Naive thymus-derived CD8-positive, alpha-beta T cell (primary cell): ENCODE results near the gene RUNX2. TPM values are rescaled to one million over a fixed set of nuclear protein-coding genes. Genes with fewer than 3 reads are reported as not detected.

Experiments used
- ATAC-seq, 2 donors: fragments of 150-1000 bp; cut with Tn5 transposase in 1 of 2; sonication (Bioruptor Pico), chemical (Tn5 transposase) in 1 of 2; 1 replicate in 1 of 2; 2 replicates in 1 of 2; pipeline ENCODE4 v1.10.0; 2021; ENCODE audit warnings: mild to moderate bottlenecking in 2 of 2, moderate library complexity in 2 of 2
- POLR2A ChIA-PET: fragments of 350-600 bp; sonication (Branson Sonifier 250); formaldehyde crosslinking; loops from one replicate; lab custom pipeline; 2021; ENCODE audit warnings: antibody characterized with exemption; lab: Charles Lee
- DNase-seq, 10 donors: peaks; one replicate each; pipeline versions ENCODE4 v3.0.0 to v3.0.0-alpha.2; 2020 to 2022
- H3K27ac Mint-ChIP-seq, 10 donors: one replicate each; pipeline ENCODE4 v1.8.0; 2020 to 2022; ENCODE audit warnings: mild to moderate bottlenecking in 10 of 10, mixed read lengths in 10 of 10, moderate library complexity in 4 of 10, inconsistent platforms in 1 of 10
- H3K27me3 Mint-ChIP-seq, 5 donors: one replicate each; pipeline ENCODE4 v1.8.0; 2021 to 2022; ENCODE audit warnings: mixed read lengths in 5 of 5
- H3K36me3 Mint-ChIP-seq, 3 donors: one replicate each; pipeline ENCODE4 v1.8.0; 2020 to 2022; ENCODE audit warnings: mixed read lengths in 3 of 3, mild to moderate bottlenecking in 2 of 3, inconsistent platforms in 1 of 3
- H3K4me1 Mint-ChIP-seq, 4 donors: one replicate each; pipeline ENCODE4 v1.8.0; 2021 to 2022; ENCODE audit warnings: mixed read lengths in 4 of 4
- H3K4me3 Mint-ChIP-seq, 10 donors: one replicate each; pipeline ENCODE4 v1.8.0; 2020 to 2022; ENCODE audit warnings: mild to moderate bottlenecking in 10 of 10, mixed read lengths in 10 of 10, moderate library complexity in 6 of 10, inconsistent platforms in 1 of 10
- H3K9me3 Mint-ChIP-seq, 9 donors: one replicate each; pipeline ENCODE4 v1.8.0; 2020 to 2022; ENCODE audit warnings: mixed read lengths in 9 of 9, mild to moderate bottlenecking in 3 of 9, inconsistent platforms in 1 of 9, moderate library complexity in 1 of 9
- polyA plus RNA-seq, 3 donors: library from polyadenylated mRNA; unstranded; fragments of 300-500 nt; fragmentation: Illumina TruSeq; gene quantifications; one replicate each; pipeline ENCODE4 v1.2.3, GENCODE V29; 2021
- total RNA-seq, 8 experiments: library from RNA in 2 of 8; stranded (reverse) in 2 of 8; gene quantifications; one replicate each; pipeline ENCODE4 v1.2.3 and lab custom pipeline; 2021 to 2026

The RUNX2 gene
- total and polyA plus RNA-seq, 5 experiments from 2014 or later: 31.3 to 44.3 (median 36.7) TPM

DNA sequence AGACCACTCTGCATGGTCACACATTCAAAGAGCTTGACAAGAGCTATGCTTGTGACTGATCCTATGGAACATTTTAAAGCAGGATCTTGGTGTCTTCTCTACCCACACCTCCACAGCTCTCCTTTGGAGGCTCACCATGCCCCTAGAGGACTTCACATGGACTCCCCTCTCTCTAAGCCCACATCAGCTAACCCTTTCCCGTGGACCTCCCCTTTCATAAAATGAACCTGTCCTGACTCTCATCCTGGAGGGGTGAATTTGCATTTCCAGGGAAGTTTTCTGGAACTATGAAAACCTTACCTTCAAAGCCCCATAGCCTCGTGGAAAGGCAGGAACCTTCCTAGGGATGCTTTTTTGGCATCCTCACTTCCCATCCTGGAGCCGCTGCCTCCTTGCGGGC, 234.0 kb downstream of the RUNX2 start:
- Mint-ChIP-seq H3K9me3 (no peaks in the 10 kb centered on the region), H3K27ac (no peak overlapping the region), H3K27me3 (no peaks in the 10 kb centered on the region), H3K4me1 (peaks cover 0 to 6% (median 3%) of the 10 kb centered on the region in 4 donors), H3K36me3 (peaks cover 0 to 2% (median 0%) of the 10 kb centered on the region in 3 donors), H3K4me3 (no peak overlapping the region)
- POLR2A ChIA-PET: interaction anchor here (0.6 to 1.7 kb wide), 2 partner anchors 25 to 30 kb away, joined by 4 to 7 read pairs; no protein-coding TSS in a partner anchor
- no peak for ATAC-seq
- no peak for DNase-seq

DNA sequence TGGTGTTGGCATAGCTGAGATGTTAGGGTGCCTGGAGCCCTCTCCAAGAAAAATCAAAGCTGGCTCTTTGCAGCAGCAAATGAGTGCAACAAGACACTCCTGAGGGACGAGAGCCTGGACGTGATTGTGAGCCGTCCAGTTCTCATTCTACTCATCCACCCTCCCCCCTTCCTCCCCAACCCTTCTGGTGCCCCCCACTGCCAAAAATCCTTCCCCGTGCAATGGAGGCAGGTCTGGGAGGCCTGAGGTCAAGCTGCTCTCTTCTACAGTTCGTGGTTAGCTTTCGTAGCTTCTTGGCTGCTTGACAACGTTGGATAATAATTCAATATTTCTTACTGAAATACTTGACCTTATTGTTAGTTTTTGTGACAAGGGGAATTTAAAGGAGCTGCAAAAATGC, 234.9 kb downstream of the RUNX2 start:
- H3K36me3 Mint-ChIP-seq: peaks cover 0 to 2% (median 0%) of the 10 kb centered on the region in 3 donors
- peaks cover 0 to 6% (median 3%) of the 10 kb centered on the region in 4 donors for H3K4me1 Mint-ChIP-seq
- no peak overlapping the region for H3K4me3 Mint-ChIP-seq
- POLR2A ChIA-PET: interaction anchor here (0.6 to 1.7 kb wide), 2 partner anchors 24 to 31 kb away, joined by 4 to 7 read pairs; no protein-coding TSS in a partner anchor
- H3K9me3 Mint-ChIP-seq: no peaks in the 10 kb centered on the region
- DNase-seq: no peak
- no peak overlapping the region for H3K27ac Mint-ChIP-seq
- no peaks in the 10 kb centered on the region for H3K27me3 Mint-ChIP-seq
- ATAC-seq: no peak

DNA sequence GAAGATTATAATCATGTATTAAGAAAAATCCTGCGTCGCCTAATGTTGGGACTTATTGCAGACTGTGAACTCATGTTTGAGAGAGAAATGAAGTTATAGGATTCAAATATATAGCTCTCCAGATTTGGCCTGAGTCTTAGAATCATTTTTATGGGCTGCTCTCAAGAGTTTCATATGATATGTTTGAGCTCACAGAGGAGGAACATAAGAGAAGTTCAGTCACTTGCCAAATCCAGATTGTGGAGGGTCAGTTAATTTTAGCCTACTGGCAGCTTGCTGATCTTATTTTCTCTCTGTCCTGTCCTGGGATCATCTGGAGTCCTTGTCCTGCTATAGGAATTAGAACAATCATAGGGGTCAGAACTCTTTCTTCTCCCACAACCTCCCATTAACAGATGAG, 235.7 kb downstream of the RUNX2 start:
- Mint-ChIP-seq H3K27ac (no peak overlapping the region), H3K27me3 (no peaks in the 10 kb centered on the region)

DNA sequence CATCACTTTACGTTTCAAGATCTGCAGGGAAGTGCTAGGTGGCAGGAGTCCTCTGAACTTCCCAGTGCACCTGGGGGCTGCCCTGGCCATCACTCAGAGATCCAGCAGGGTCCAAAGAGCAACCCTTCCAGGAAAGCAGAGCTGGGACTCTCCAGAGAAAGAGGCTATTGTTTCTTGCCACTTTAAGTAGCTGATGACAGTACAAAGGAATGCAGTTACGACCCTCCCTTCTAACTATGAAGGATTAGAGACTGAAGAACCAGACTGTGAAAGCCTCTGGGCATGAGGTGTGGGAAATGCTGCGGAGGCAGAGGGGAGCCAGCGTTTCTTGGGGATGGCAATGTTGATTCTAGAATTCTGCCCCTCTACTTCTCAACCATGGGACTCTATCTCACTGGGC, 238.8 kb downstream of the RUNX2 start:
- H3K36me3 Mint-ChIP-seq: no peaks in the 10 kb centered on the region
- POLR2A ChIA-PET: no interaction called here
- no peak overlapping the region for H3K4me3 Mint-ChIP-seq

More for the DNA sequence above, 235.7 kb downstream of the RUNX2 start:
- POLR2A ChIA-PET: no interaction called here
- Mint-ChIP-seq H3K4me1 (peaks cover 0 to 6% (median 5%) of the 10 kb centered on the region in 4 donors), H3K36me3 (peaks cover 0 to 2% (median 0%) of the 10 kb centered on the region in 3 donors), H3K9me3 (no peaks in the 10 kb centered on the region), H3K4me3 (no peak overlapping the region)
- DNase-seq: no peak
- no peak for ATAC-seq

DNA sequence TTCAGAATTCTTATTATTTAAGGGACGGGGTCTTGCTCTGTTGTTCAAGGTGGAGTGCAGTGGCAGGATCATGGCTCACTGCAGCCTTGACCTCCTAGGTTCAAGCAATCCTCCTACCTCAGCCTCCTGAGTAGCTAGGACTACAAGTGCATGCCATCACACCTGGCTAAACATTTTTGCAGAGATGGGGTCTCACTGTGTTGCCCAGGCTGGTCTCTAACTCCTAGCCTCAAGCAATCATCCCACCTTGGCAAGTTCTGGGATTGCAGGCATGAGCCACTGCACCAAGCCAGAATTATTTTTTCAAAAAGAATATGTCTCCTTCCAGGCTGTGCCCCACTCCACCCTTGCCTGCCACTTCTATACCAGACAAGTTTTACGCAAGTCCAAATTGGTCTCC, 239.7 kb downstream of the RUNX2 start:
- DNase-seq: no peak
- H3K36me3 Mint-ChIP-seq: no peaks in the 10 kb centered on the region
- no peak overlapping the region for H3K4me3 Mint-ChIP-seq
- no peak overlapping the region for H3K27ac Mint-ChIP-seq
- no peaks in the 10 kb centered on the region for H3K9me3 Mint-ChIP-seq
- POLR2A ChIA-PET: no interaction called here
- H3K4me1 Mint-ChIP-seq: peaks cover 6 to 18% (median 8%) of the 10 kb centered on the region in 4 donors
- H3K27me3 Mint-ChIP-seq: no peaks in the 10 kb centered on the region
- ATAC-seq: no peak

More for the DNA sequence above, 238.8 kb downstream of the RUNX2 start:
- H3K27ac Mint-ChIP-seq: peak overlapping the region in 1 of 10 donors; percentile 3
- H3K4me1 Mint-ChIP-seq: peaks cover 2 to 11% (median 4%) of the 10 kb centered on the region in 4 donors
- DNase-seq (no peak), ATAC-seq (no peak)
- no peaks in the 10 kb centered on the region for H3K27me3 Mint-ChIP-seq
- no peaks in the 10 kb centered on the region for H3K9me3 Mint-ChIP-seq

DNA sequence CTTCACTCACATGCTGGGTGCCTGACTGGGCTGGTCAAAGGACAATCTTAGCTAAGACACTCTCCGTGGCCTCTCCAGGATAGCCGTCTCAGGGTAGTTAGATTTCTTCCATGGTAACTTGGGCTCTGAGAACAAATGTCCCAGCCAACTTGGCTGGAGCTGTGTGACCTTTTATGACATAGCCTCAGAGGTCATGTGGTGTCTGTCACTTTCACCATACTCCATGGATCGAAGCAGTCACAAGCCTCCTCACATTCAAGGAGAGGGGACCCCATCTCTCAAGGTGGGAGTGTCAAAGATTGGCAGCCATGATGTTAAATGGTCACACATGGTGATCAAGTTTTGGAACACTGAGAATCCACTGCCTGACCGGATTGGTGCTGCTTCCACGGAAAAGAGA, 240.5 kb downstream of the RUNX2 start:
- Mint-ChIP-seq H3K27me3 (no peaks in the 10 kb centered on the region), H3K4me1 (peaks cover 10 to 22% (median 15%) of the 10 kb centered on the region in 4 donors), H3K36me3 (no peaks in the 10 kb centered on the region), H3K9me3 (no peaks in the 10 kb centered on the region), H3K27ac (peak overlapping the region in 1 of 10 donors; percentile 71), H3K4me3 (no peak overlapping the region)
- POLR2A ChIA-PET: no interaction called here
- ATAC-seq (no peak), DNase-seq (no peak)

DNA sequence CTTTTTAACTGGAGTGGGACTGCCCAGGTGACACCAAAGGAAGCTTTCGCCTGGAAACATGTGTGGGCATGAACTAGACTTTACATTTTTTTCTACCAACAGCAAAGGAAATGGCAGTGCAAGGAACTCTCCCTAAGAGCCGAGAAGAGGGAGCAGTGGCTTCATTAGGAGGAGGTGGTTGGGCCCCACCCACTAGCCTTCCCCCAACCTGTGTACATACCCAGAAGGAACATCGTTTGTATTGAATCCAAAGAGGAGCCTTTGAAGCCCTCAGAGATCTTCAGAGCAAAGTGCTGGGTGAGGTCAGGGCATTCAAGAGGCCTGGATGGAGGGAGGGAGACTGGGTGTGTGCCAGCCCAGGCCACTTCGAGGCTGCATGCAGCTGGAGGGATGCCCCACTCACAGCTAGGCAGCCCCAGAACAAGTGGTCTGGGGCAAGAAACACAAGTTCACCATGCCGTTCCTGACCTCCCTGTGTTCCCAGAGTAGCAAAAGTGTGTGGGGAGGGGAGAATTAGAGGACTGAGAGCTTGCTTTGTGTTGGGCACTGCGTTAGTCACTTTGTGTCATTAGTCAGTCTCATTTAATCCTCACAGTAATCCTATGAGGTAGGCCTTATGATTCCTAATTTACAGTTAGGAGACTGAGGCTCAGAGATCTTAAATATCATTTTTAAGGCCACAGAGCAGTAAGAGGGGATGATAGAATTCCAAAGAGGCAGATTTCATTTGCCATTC, 241.2 kb downstream of the RUNX2 start:
- Mint-ChIP-seq H3K9me3 (no peaks in the 10 kb centered on the region), H3K36me3 (no peaks in the 10 kb centered on the region), H3K4me1 (peaks cover 10 to 22% (median 19%) of the 10 kb centered on the region in 4 donors), H3K4me3 (no peak overlapping the region), H3K27me3 (no peaks in the 10 kb centered on the region), H3K27ac (peak overlapping the region in 2 of 10 donors; percentile 24 to 71)
- ATAC-seq: no peak
- POLR2A ChIA-PET: no interaction called here
- no peak for DNase-seq

DNA sequence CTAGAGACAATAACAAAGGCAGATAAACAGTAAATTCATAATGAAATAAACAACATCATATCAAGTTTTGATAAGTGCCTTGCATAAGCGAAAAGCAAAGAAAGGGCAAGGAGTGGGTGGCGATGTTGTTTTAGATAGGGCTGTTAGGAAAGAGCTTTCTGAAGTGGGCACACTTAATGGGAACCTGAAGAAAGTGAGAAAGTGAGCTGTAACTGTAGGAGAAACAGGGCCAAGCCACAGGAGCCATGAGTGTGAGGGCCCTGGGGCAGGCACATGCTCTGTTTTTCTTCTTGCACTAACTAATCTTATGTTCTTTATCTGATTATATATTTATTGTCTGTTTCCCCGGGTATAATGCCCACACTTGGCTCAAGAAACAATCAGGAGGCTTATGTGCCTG, 243.0 kb downstream of the RUNX2 start:
- ATAC-seq: no peak
- no peak for DNase-seq
- no peaks in the 10 kb centered on the region for H3K9me3 Mint-ChIP-seq
- no peak overlapping the region for H3K27ac Mint-ChIP-seq
- H3K4me1 Mint-ChIP-seq: peaks cover 8 to 22% (median 19%) of the 10 kb centered on the region in 4 donors
- H3K4me3 Mint-ChIP-seq: no peak overlapping the region
- no peaks in the 10 kb centered on the region for H3K27me3 Mint-ChIP-seq
- H3K36me3 Mint-ChIP-seq: no peaks in the 10 kb centered on the region
- POLR2A ChIA-PET: interaction anchor here (0.7 kb wide), 1 partner anchor 76 kb away, joined by 4 read pairs; no protein-coding TSS in a partner anchor

DNA sequence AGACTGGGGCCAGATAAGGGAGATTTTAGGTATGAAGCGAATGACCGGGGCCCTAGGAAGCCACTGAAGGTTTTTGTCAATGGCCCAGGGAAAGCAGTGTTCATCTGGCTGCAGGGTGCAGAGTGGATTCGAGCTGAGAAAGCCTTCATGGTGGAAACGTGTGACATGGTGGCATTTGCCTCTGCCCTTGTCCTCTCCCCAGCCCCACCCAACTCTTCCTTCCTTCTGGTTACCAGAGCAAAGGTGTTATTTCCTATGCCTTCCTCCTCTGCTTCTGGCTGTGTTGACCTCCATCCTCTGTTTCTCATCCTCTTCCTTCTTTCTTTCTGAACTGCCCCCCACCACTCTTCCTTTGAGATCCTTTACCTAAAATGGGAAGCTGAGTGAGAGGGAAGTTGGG, 244.7 kb downstream of the RUNX2 start:
- POLR2A ChIA-PET: no interaction called here
- DNase-seq (no peak), ATAC-seq (no peak)
- Mint-ChIP-seq H3K4me3 (peak overlapping the region in 4 of 10 donors; percentile 20 to 57 (median 54)), H3K9me3 (no peaks in the 10 kb centered on the region), H3K27me3 (no peaks in the 10 kb centered on the region), H3K27ac (peak overlapping the region in 4 of 10 donors; percentile 2 to 79 (median 33)), H3K4me1 (peaks cover 8 to 22% (median 19%) of the 10 kb centered on the region in 4 donors), H3K36me3 (no peaks in the 10 kb centered on the region)

DNA sequence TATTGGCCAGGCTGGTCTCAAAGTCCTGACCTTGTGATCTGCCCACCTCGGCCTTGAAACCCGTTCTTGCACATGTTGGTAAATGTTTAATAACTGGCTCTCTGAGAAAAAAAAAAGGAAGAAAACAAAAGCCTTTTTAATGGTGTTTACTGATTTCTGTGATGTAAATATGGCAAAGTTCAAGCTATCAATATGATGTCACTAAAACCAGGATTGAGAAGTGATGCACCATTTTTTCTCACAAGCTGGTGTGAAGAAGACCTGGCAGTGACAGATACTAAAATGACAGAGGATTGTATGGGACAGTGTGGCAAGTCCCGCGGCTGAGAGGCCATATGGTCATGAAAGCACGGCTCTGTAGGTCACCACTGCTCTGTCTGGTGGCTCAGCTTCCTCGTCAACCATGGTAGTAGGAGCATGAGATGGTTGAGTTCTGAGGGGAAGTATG, 245.9 kb downstream of the RUNX2 start:
- Mint-ChIP-seq H3K27me3 (no peaks in the 10 kb centered on the region), H3K36me3 (no peaks in the 10 kb centered on the region), H3K9me3 (no peaks in the 10 kb centered on the region), H3K27ac (peak overlapping the region in 2 of 10 donors; percentile 9 to 23), H3K4me1 (peaks cover 8 to 22% (median 15%) of the 10 kb centered on the region in 4 donors), H3K4me3 (no peak overlapping the region)
- ATAC-seq (no peak), DNase-seq (no peak)
- POLR2A ChIA-PET: no interaction called here

DNA sequence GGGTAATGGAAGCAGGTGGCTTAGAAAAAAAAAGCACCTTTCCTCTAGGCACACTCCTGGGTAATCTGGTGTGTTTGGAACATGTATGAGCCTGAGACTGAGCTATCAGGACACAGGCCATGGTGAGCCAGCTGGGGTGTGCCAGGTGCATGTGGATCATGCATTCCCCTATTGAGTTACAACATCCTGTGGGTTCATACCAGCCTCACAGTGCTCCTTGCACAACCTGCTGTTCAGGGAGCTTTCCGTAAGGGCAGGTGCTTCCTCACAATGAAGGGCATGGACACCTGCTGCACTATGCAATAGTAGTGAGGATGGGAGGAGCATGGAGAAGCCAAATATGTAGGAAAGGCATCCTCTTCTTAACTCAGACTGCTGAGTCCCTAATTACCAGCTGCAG, 246.8 kb downstream of the RUNX2 start:
- no peaks in the 10 kb centered on the region for H3K36me3 Mint-ChIP-seq
- no peaks in the 10 kb centered on the region for H3K9me3 Mint-ChIP-seq
- POLR2A ChIA-PET: no interaction called here
- no peak for ATAC-seq
- no peaks in the 10 kb centered on the region for H3K27me3 Mint-ChIP-seq
- no peak overlapping the region for H3K27ac Mint-ChIP-seq
- H3K4me1 Mint-ChIP-seq: peaks cover 8 to 22% (median 12%) of the 10 kb centered on the region in 4 donors
- DNase-seq: no peak
- H3K4me3 Mint-ChIP-seq: no peak overlapping the region

DNA sequence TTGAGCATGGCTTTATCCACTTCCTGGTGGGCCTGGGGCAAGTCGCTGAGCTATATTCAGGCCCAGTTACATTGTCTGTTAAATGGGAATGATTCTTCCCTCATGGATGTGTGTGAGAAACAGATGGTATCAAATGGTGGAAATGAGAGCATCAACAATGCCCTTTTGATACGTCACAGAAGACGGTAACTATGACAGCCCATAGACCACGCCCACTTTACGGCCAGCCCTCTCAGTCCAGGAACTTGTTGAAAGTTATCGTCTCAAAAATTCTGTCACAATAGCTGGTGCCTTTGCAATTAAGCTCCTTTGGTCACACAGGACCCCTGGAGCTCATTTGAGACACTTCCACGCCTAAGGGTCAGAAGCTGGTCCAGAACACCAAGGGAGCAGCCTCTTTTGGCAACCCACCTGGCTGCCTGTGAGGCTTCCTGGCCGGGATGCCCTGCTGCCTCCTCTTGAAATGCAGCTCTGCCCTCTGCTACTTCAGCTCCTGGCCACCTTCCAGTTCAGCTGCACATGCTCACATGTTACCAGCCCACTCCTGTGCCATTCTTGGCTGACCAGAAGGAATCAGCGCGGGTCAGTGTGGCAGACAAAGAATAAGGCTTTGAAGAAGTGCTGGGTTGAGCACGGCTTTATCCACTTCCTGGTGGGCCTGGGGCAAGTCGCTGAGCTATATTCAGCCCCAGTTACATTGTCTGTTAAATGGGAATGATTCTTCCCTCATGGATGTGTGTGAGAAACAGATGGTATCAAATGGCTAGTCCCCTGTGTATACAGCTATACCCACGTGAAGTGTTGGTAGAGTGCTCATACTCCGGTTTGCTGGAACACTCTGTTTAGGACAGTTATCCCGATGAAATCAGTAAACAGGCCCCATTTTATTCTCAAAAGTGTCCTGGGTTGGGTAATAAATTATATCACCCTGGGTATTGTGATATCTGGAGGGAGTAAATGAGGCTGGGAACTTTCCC, 248.8 kb downstream of the RUNX2 start:
- Mint-ChIP-seq H3K4me1 (peaks cover 8 to 17% (median 12%) of the 10 kb centered on the region in 4 donors), H3K27me3 (no peaks in the 10 kb centered on the region), H3K9me3 (peaks cover 0 to 7% (median 1%) of the 10 kb centered on the region in 9 donors), H3K36me3 (no peaks in the 10 kb centered on the region), H3K27ac (peak overlapping the region in 2 of 10 donors; percentile 0 to 19), H3K4me3 (no peak overlapping the region)
- ATAC-seq (no peak), DNase-seq (no peak)
- POLR2A ChIA-PET: no interaction called here
